GM12873 (cell line): ENCODE data around the gene ENOPH1.

Source experiments
- TF ChIP-seq, protein P1 (sequence below): IDR thresholded peaks from 2 replicates; pipeline ENCODE4 v1.5.1; 2012; ENCODE audit warnings: low read depth, mild to moderate bottlenecking, moderate library complexity, low read length, control low read depth; ENCODE audit not compliant: insufficient read depth; ENCODE audit errors: missing control alignments

Gene ENOPH1

GRCh38 chr4:82421796-82422560 lies 8.4 kb upstream of the ENOPH1 start:
- TF ChIP-seq, protein P1, sequence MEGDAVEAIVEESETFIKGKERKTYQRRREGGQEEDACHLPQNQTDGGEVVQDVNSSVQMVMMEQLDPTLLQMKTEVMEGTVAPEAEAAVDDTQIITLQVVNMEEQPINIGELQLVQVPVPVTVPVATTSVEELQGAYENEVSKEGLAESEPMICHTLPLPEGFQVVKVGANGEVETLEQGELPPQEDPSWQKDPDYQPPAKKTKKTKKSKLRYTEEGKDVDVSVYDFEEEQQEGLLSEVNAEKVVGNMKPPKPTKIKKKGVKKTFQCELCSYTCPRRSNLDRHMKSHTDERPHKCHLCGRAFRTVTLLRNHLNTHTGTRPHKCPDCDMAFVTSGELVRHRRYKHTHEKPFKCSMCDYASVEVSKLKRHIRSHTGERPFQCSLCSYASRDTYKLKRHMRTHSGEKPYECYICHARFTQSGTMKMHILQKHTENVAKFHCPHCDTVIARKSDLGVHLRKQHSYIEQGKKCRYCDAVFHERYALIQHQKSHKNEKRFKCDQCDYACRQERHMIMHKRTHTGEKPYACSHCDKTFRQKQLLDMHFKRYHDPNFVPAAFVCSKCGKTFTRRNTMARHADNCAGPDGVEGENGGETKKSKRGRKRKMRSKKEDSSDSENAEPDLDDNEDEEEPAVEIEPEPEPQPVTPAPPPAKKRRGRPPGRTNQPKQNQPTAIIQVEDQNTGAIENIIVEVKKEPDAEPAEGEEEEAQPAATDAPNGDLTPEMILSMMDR = no peak

- TF ChIP-seq, protein P1 = no peak
Observed at GRCh38 chr4:82422616-82423015, 7.8 kb upstream of the ENOPH1 start.

DNA sequence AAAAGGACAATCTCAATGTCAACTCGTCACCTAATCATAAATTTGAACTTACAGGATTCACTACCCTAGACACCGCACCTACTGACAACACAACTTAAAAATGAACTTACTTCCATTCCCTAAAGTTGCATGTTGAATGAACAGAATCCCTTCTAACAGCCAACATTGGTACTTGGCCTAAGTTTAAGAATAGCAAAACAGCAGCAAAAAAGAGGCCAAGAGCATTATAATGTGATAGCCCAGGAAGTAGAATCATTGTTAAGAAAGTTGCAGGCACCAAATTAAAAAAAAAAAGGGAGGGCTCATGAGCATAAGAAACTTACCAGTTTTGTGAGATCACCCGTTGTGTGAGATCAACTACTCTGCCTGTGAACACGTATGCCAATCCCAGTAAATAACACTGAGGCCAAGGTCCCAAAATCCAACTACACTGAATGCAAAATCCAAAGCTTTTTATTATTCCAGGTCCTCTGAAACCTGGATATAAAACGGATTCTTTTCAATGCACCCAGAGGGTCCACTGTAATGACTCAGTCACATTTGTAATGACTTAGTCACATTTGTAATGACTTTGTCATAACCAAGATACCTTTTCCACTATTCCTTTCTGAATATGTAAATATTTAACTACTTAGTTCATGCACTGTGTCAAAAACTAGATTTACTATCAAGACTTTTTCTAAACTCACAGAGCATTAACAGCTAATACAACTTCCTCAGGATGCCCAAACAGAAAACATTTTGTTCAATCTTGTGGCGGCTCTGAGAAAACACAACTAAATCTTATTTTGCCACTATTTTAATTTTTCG lies 6.9 kb upstream of the ENOPH1 start:
- TF ChIP-seq, protein P1 = no peak

GRCh38 chr4:82425478-82425877 lies 4.9 kb upstream of the ENOPH1 start:
- TF ChIP-seq, protein P1 = no peak

GRCh38 chr4:82428526-82428968 lies 1.8 kb upstream of the ENOPH1 start:
- TF ChIP-seq, protein P1 = no peak

- TF ChIP-seq, protein P1 = peak; percentile 83
Observed at GRCh38 chr4:82428969-82429727, 1.2 kb upstream of the ENOPH1 start.
